HepG2 (cell line): Measurements from ENCODE around the gene KCNK5. TPM values are rescaled to one million over a fixed set of nuclear protein-coding genes. Genes with fewer than 3 reads are reported as not detected.

Source experiments
- ATAC-seq: fragments of 200-7000 bp; cut with Tn5 transposase; 3 replicates; pipeline ENCODE4 v1.9.1; 2020; ENCODE audit warnings: mild to moderate bottlenecking, moderate library complexity
- BruUV-seq: library from RNA; stranded (reverse); fragments of 400-500 nt; replicated peaks from 2 replicates; lab custom pipeline; 2021; lab: Mats Ljungman, UMichigan
- CTCF ChIA-PET: fragments of 300-600 bp; formaldehyde crosslinking; extraction: SDS; loops from one replicate; lab custom pipeline; 2021; ENCODE audit warnings: low total read pairs, inconsistent platforms, low intra/inter-chr PET ratio; lab: Yijun Ruan, JAX
- POLR2A ChIA-PET: fragments of 350-600 bp; sonication (Branson Sonifier 250); formaldehyde crosslinking; loops from one replicate; lab custom pipeline; 2020; ENCODE audit warnings: antibody characterized with exemption, inconsistent platforms; lab: Yijun Ruan, JAX
- DNase-seq: peaks from one replicate; pipeline ENCODE4 v3.0.0-alpha.2; 2015; ENCODE audit warnings: low spot score
- FAIRE-seq: peaks from 3 replicates; lab custom pipeline; 2011; peaks lifted over from hg19 to GRCh38; lab: Jason Lieb, UNC
- H2AFZ ChIP-seq: one replicate; pipeline ENCODE4 v1.6.1; 2011; ENCODE audit warnings: low read length, inconsistent platforms
- H3K27ac ChIP-seq: fragments of 300-600 bp; 3 replicates; pipeline ENCODE4 v1.8.0; 2011; ENCODE audit warnings: mixed run types, mild to moderate bottlenecking, mixed read lengths, low read length, inconsistent platforms; ENCODE audit not compliant: insufficient read depth; ENCODE audit errors: extremely low read length
- H3K27me3 ChIP-seq, 2 experiments: fragments of 200-600 bp in 1 of 2; 2 replicates in 1 of 2; 3 replicates in 1 of 2; pipeline versions ENCODE4 v1.6.0 to v1.8.0; 2011; ENCODE audit warnings: low read length in 2 of 2, mild to moderate bottlenecking in 2 of 2, moderate library complexity in 2 of 2, inconsistent platforms in 1 of 2; ENCODE audit not compliant: insufficient read depth in 2 of 2, control insufficient read depth in 1 of 2
- H3K36me3 ChIP-seq, 2 experiments: fragments of 200-600 bp in 1 of 2; replicated peaks in 1 of 2; 2 replicates in 1 of 2; 3 replicates in 1 of 2; pipeline versions ENCODE4 v1.5.1 to v1.8.0; 2011; ENCODE audit warnings: low read length in 2 of 2, inconsistent platforms in 1 of 2; ENCODE audit not compliant: insufficient read depth in 2 of 2, control insufficient read depth in 1 of 2
- H3K4me1 ChIP-seq: 2 replicates; pipeline ENCODE4 v1.5.1; 2012; ENCODE audit warnings: low read length, inconsistent platforms; ENCODE audit not compliant: insufficient read depth
- H3K4me2 ChIP-seq: 2 replicates; pipeline ENCODE4 v1.6.0; 2011; ENCODE audit warnings: low read depth, low read length, inconsistent platforms
- H3K4me3 ChIP-seq, 3 experiments: fragments of 200-600 bp in 1 of 3; sonication (generic), shearing (Covaris generic) in 1 of 3; replicated peaks in 1 of 3; 2 replicates each; pipeline ENCODE4 v1.5.1; 2011 to 2016; ENCODE audit warnings: low read length in 3 of 3, inconsistent platforms in 2 of 3, low read depth in 2 of 3, mild to moderate bottlenecking in 2 of 3, control low read depth in 1 of 3, mixed read lengths in 1 of 3; ENCODE audit not compliant: insufficient read depth in 1 of 3
- H3K79me2 ChIP-seq: one replicate; pipeline ENCODE4 v1.6.1; 2011; ENCODE audit warnings: low read length, inconsistent platforms; ENCODE audit not compliant: insufficient read depth
- H3K9ac ChIP-seq: 2 replicates; pipeline ENCODE4 v1.6.0; 2011; ENCODE audit warnings: mild to moderate bottlenecking, low read depth, low read length, inconsistent platforms; ENCODE audit not compliant: insufficient read depth
- H3K9me3 ChIP-seq: 2 replicates; pipeline ENCODE4 v1.5.1; 2012; ENCODE audit warnings: mild to moderate bottlenecking, low read length
- H4K20me1 ChIP-seq: 2 replicates; pipeline ENCODE4 v1.6.0; 2011; ENCODE audit warnings: inconsistent platforms, mild to moderate bottlenecking, low read length, moderate library complexity; ENCODE audit not compliant: insufficient read depth
- HNRNPL ChIP-seq: fragments of 200-400 bp; formaldehyde crosslinking; IDR thresholded peaks from 2 replicates; pipeline ENCODE4 v1.6.1; 2017; ENCODE audit warnings: mild to moderate bottlenecking, low read depth, low read length
- HOXA5 ChIP-seq: sonication (generic); formaldehyde crosslinking; IDR thresholded peaks from 2 replicates; pipeline ENCODE4 v1.4.0; 2020; ENCODE audit warnings: missing genetic modification reagents
- JUN ChIP-seq: sonication (generic); formaldehyde crosslinking; IDR thresholded peaks from 2 replicates; pipeline ENCODE4 v1.4.0; 2020; ENCODE audit warnings: mild to moderate bottlenecking, missing genetic modification reagents
- KAT2B ChIP-seq: fragments of 150-350 bp; IDR thresholded peaks from 2 replicates; pipeline ENCODE4 v1.6.1; 2014; ENCODE audit warnings: low read depth, low read length, borderline replicate concordance
- MEIS2 ChIP-seq: sonication (generic); formaldehyde crosslinking; IDR thresholded peaks from 2 replicates; pipeline ENCODE4 v1.9.0; 2021; ENCODE audit warnings: mild to moderate bottlenecking, missing genetic modification reagents
- NFE2 ChIP-seq: sonication (generic); formaldehyde crosslinking; IDR thresholded peaks from 2 replicates; pipeline ENCODE4 v1.4.0; 2020; ENCODE audit warnings: missing genetic modification reagents
- RFXAP ChIP-seq: sonication (generic); formaldehyde crosslinking; IDR thresholded peaks from 2 replicates; pipeline ENCODE4 v1.4.0; 2020; ENCODE audit warnings: missing genetic modification reagents, borderline replicate concordance
- ZMAT3 ChIP-seq: sonication (generic); formaldehyde crosslinking; conservative IDR thresholded peaks from 2 replicates; pipeline ENCODE4 v1.7.0; 2021; ENCODE audit warnings: missing genetic modification reagents
- ZNF10 ChIP-seq: sonication (generic); formaldehyde crosslinking; IDR thresholded peaks from 2 replicates; pipeline ENCODE4 v1.4.0; 2020; ENCODE audit warnings: mild to moderate bottlenecking, low read depth, missing genetic modification reagents, borderline replicate concordance
- ZNF276 ChIP-seq: sonication (generic); formaldehyde crosslinking; IDR thresholded peaks from 2 replicates; pipeline ENCODE4 v1.4.0; 2020; ENCODE audit warnings: mild to moderate bottlenecking, low read depth, missing genetic modification reagents
- ZNF550 ChIP-seq: sonication (generic); formaldehyde crosslinking; IDR thresholded peaks from 2 replicates; pipeline ENCODE4 v1.4.0; 2020; ENCODE audit warnings: mild to moderate bottlenecking, missing genetic modification reagents, borderline replicate concordance
- ZNF660 ChIP-seq: sonication (generic); formaldehyde crosslinking; IDR thresholded peaks from 2 replicates; pipeline ENCODE4 v1.5.1; 2020; ENCODE audit warnings: mild to moderate bottlenecking, low read depth, missing genetic modification reagents, borderline replicate concordance
- ZNF713 ChIP-seq: sonication (generic); formaldehyde crosslinking; IDR thresholded peaks from 2 replicates; pipeline ENCODE4 v1.4.0; 2020; ENCODE audit warnings: mild to moderate bottlenecking, missing genetic modification reagents
- ZNF788 ChIP-seq: sonication (generic); formaldehyde crosslinking; IDR thresholded peaks from 2 replicates; pipeline ENCODE4 v1.5.0; 2020; ENCODE audit warnings: mild to moderate bottlenecking, missing genetic modification reagents, borderline replicate concordance
- WGBS: methylation state at CpG from one replicate; pipeline ENCODE4 v1.1.6; 2017; ENCODE audit warnings: low lambda C conversion rate; 5-methylcytosine and 5-hydroxymethylcytosine counted together
- in situ Hi-C: cut with HindIII; loops from 2 replicates; pipeline ENCODE4 v1.10.0; 2017; ENCODE audit warnings: low pct_unique_long_range_greater_than_20kb; ENCODE audit not compliant: extremely low pct_ligation_motif_present
- intact Hi-C: fragments of 100-400 bp; cut with micrococcal nuclease; formaldehyde crosslinking; loops from one replicate; pipeline ENCODE4 v1.10.0; 2022; ENCODE audit not compliant: unreplicated experiment
- polyA plus RNA-seq, 8 experiments: library from polyadenylated mRNA; depleted of rRNA in 3 of 8; stranded (reverse) in 7 of 8; unstranded in 1 of 8; fragments of >200 nt; fragmentation: Illumina TruSeq in 4 of 8; extraction: Trizol in 4 of 8; gene quantifications; 2 replicates each; pipeline versions ENCODE4 v1.2.1 to v1.2.3, GENCODE V29; 2011 to 2016; ENCODE audit warnings: low read depth in 4 of 8, missing spikeins in 1 of 8, mixed read lengths in 1 of 8; ENCODE audit not compliant: insufficient read depth in 1 of 8
- total RNA-seq, 5 experiments: library from RNA; depleted of rRNA; stranded (reverse); fragments of >200 nt; fragmentation: Illumina TruSeq; extraction: Trizol; gene quantifications; 2 replicates each; pipeline ENCODE4 v1.2.3, GENCODE V29; 2016; ENCODE audit warnings: low read depth in 1 of 5
- TF ChIP-seq, protein P1 (sequence below): sonication (generic); formaldehyde crosslinking; conservative IDR thresholded peaks from 2 replicates; pipeline ENCODE4 v1.8.1; 2023; ENCODE audit warnings: missing genetic modification reagents
- TF ChIP-seq, protein P2 (sequence below): sonication (generic); formaldehyde crosslinking; IDR thresholded peaks from 2 replicates; pipeline ENCODE4 v1.5.0; 2020; ENCODE audit warnings: missing genetic modification reagents
- TF ChIP-seq, protein P3 (sequence below): sonication (generic); formaldehyde crosslinking; IDR thresholded peaks from 2 replicates; pipeline ENCODE4 v1.4.0; 2020; ENCODE audit warnings: mild to moderate bottlenecking, missing genetic modification reagents, borderline replicate concordance

KCNK5 gene
- total and polyA plus RNA-seq, 2 of the 13 experiments (the other 11 are each of a cell fraction or from before 2014, with no cell fraction given), result 0.04 TPM; not detected in 1

GRCh38 chr6:39211183-39211582, 18.1 kb downstream of the KCNK5 start (continued):
- TF ChIP-seq MEIS2 (CRISPR knock-in tag), result no peak
- no peak for TF ChIP-seq HOXA5
- TF ChIP-seq KAT2B, result no peak
- TF ChIP-seq, protein P1, sequence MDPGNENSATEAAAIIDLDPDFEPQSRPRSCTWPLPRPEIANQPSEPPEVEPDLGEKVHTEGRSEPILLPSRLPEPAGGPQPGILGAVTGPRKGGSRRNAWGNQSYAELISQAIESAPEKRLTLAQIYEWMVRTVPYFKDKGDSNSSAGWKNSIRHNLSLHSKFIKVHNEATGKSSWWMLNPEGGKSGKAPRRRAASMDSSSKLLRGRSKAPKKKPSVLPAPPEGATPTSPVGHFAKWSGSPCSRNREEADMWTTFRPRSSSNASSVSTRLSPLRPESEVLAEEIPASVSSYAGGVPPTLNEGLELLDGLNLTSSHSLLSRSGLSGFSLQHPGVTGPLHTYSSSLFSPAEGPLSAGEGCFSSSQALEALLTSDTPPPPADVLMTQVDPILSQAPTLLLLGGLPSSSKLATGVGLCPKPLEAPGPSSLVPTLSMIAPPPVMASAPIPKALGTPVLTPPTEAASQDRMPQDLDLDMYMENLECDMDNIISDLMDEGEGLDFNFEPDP (CRISPR knock-in tag), result no peak
- no peak for TF ChIP-seq NFE2 (CRISPR knock-in tag)
- TF ChIP-seq ZNF788 (CRISPR knock-in tag), result no peak
- TF ChIP-seq, protein P2, sequence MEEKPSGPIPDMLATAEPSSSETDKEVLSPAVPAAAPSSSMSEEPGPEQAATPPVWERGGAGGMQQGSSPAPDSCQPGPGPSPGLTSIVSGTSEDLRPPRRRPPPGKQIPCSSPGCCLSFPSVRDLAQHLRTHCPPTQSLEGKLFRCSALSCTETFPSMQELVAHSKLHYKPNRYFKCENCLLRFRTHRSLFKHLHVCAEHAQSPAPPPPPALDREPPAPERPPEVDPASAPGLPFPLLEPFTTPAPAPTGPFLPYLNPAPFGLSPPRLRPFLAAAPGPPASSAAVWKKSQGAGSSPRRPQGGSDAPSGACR, result no peak
- TF ChIP-seq ZNF550, result no peak
- no peak for TF ChIP-seq ZNF276
- no peak for TF ChIP-seq ZMAT3 (CRISPR knock-in tag)
- TF ChIP-seq, all 625 proteins: peak for 0

- H3K9ac ChIP-seq, result no peak overlapping the region
- POLR2A ChIA-PET, result no interaction called here
- CTCF ChIA-PET, result no interaction called here
- TF ChIP-seq JUN (CRISPR knock-in tag) (no peak), ZNF10 (no peak), HNRNPL (no peak), ZNF713 (CRISPR knock-in tag) (no peak), RFXAP (no peak), ZNF660 (no peak)
- TF ChIP-seq, protein P3, sequence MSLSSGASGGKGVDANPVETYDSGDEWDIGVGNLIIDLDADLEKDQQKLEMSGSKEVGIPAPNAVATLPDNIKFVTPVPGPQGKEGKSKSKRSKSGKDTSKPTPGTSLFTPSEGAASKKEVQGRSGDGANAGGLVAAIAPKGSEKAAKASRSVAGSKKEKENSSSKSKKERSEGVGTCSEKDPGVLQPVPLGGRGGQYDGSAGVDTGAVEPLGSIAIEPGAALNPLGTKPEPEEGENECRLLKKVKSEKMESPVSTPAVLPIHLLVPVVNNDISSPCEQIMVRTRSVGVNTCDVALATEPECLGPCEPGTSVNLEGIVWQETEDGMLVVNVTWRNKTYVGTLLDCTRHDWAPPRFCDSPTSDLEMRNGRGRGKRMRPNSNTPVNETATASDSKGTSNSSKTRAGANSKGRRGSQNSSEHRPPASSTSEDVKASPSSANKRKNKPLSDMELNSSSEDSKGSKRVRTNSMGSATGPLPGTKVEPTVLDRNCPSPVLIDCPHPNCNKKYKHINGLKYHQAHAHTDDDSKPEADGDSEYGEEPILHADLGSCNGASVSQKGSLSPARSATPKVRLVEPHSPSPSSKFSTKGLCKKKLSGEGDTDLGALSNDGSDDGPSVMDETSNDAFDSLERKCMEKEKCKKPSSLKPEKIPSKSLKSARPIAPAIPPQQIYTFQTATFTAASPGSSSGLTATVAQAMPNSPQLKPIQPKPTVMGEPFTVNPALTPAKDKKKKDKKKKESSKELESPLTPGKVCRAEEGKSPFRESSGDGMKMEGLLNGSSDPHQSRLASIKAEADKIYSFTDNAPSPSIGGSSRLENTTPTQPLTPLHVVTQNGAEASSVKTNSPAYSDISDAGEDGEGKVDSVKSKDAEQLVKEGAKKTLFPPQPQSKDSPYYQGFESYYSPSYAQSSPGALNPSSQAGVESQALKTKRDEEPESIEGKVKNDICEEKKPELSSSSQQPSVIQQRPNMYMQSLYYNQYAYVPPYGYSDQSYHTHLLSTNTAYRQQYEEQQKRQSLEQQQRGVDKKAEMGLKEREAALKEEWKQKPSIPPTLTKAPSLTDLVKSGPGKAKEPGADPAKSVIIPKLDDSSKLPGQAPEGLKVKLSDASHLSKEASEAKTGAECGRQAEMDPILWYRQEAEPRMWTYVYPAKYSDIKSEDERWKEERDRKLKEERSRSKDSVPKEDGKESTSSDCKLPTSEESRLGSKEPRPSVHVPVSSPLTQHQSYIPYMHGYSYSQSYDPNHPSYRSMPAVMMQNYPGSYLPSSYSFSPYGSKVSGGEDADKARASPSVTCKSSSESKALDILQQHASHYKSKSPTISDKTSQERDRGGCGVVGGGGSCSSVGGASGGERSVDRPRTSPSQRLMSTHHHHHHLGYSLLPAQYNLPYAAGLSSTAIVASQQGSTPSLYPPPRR (CRISPR knock-in tag), result no peak
Observed at GRCh38 chr6:39210450-39210849, 18.8 kb downstream of the KCNK5 start.

More at GRCh38 chr6:39210450-39210849, 18.8 kb downstream of the KCNK5 start:
- FAIRE-seq (no peak), DNase-seq (no peak), ATAC-seq (no peak)
- H3K27me3 ChIP-seq, result peaks cover 0 to 1% of the 10 kb centered on the region in 2 experiments; a peak in 1 of 5 replicates
- WGBS, result 26% methylated on average over 5 of the region's 5 CpGs
- no peaks in the 10 kb centered on the region for H4K20me1 ChIP-seq
- no peak overlapping the region for H2AFZ ChIP-seq
- in situ Hi-C loops (no loop called here), intact Hi-C loops (no loop called here)
- BruUV-seq, result no TSS peak
- H3K4me1 ChIP-seq, result no peaks in the 10 kb centered on the region
- H3K79me2 ChIP-seq, result no peaks in the 10 kb centered on the region
- no peak overlapping the region for H3K4me2 ChIP-seq
- H3K36me3 ChIP-seq, result no peaks in the 10 kb centered on the region
- no peak overlapping the region for H3K4me3 ChIP-seq
- H3K27ac ChIP-seq, result no peak overlapping the region
- H3K9me3 ChIP-seq, result no peaks in the 10 kb centered on the region
